Middle frontal gyrus (tissue), 1 donor: ENCODE measurements around the gene SLC39A3.
A peak's percentile ranks its signal among the peaks of the same experiment; 100 is the strongest.

Experiments used
- DNase-seq: peaks from one replicate; pipeline ENCODE4 v3.0.0-alpha.2; 2015; ENCODE audit warnings: low spot score; ENCODE audit errors: extremely low spot score

Gene SLC39A3

DNA sequence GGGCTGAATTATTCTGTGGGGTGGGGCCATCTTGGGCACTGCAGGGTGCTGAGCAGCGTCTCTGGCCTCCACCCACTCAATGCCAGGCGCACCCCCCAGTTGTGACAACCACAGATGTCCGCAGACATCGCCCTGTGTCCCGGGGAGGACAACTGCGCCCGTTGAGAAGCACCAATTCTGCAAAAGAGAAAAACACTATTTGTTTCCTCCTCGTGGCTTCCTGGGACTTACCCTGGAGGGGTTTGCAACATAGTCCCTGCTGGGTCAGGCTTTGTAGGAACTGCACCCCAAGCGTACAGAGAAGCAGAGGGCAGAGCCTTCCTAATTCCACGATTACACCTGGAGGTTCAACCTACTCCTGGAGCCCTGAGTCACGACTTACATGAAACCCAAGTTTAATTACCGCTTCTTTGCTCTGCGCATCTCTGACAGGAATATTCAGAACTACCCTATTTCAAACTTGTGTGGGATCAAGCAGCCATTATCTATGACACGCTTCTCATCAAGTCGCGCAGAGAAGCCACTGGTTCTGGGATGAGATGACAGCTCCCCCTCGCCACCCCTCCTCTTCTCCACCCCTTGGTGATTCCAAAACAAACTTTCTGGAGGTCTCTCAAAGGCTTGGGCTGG is 11.1 kb upstream of the SLC39A3 start:
- DNase-seq, result no peak

DNA sequence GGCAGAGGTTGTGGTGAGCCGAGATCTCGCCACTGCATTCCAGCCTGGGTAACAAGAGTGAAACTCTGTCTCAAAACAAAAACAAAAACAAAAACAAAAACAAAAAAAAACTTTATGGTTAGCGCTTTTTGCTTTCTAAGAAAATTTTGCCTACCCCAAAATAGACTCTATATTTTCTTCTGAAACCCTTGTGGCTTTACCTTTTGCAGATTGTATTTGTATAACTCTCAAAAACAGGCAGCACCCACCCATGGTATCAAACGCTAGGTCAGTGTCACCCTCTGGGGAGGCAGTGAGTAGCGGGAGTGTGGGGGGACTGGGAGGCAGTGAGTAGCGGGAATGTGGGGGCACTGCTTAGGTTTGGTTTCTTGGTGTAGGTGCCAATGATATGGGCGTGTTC is 7.5 kb upstream of the SLC39A3 start:
- no peak for DNase-seq

DNA sequence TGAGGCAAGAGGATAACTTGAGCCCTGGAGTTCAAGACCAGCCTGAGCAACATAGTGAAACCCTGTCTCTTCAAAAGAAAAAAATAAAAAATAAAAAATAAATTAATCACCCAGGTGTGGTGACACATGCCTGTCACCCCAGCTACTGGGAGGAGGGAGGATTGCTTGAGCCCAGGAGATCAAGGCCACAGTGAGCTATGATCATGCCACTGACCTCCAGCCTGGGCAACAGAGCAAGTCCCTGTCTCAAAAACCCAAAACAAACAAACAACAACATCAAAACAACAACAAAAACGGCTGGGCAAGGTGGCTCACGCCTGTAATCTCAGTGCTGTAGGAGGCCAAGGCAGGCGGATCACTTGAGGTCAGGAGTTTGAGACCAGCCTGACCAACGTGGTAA is 4.3 kb upstream of the SLC39A3 start:
- no peak for DNase-seq

DNA sequence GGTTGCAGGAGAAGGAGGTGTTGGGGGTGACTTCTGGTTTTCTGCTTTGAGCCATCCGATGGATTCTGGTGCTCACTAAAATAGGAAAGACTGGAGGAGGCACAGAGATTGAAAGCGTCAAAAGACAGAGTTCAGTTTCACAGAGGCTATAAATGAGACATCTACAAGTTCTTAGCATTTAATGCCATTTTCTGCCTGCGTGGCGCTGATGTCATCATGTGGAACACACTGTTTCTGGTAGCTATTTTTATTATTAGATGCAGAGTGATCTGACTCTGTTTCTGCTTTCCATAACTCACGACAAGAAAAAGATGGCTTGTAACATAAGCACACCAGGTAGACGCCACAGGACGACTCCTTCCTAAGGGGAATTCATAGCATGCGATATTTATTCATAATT is 3.3 kb upstream of the SLC39A3 start:
- peak; percentile 30 for DNase-seq

DNA sequence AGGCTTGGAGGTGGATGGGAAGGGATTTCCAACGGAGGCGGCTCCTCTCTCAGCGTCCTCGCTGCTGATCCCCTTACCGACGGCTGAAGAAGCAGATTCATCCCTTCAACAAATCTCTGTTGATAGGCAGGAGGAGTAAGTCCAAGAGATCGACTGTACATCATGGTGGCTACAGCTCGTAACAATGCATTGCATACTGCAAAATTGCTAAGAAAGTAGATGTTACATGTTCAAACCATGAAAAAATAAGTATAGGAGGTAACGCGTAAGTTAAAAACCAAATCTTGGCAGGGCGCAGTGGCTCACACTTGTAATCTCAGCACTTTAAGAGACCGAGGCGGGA is 468 bp upstream of the SLC39A3 start:
- no peak for DNase-seq

DNA sequence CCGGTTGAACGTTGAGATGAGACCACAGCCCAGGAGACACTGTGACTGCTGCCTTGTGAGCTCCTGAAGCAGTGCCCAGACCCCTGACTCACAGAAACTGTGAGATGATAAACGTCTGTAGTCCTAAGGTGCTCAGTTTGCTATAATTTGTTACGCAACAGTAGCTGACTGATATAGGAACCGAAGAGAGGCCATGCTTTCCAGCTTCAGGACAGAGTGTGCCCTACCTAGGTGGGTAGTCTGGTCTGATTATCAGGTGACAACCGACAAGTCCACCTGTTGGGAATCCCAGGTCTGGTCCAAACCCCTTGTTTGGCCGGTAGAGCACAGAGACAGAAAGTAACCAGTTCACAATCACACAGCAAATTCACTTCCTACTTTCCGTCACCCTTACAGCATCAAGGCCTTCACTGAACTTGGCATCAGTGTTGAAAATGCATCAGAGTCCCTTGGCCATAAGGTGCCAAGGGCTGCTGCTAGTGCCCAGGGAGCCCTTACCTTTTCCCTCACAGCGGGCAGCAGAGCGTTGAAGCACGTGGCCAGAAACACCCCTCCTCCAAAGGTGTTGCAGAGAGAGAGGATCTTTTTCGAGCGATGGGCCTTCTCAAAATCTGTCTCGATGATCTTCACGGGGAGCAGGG is 3.1 kb downstream of the SLC39A3 start:
- DNase-seq, result no peak

DNA sequence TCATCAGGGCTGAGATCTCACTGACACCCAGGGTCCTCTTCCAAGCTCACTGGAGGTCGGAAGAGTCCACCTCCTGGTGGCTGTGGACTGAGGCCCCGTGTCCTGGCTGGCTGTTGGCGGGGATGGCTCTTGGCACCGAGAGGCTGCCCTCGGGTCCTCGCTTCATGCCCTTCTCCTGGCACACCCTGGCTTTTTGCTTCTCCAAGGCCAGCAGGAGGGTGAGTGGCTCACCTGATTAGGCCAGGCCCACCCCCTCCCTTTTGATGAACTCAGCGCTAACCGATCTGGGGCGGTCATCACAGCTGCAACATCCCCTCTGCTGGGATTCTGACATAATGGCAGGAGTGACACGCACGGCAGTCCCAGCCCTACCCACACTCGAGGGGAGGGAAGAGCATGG is 4.4 kb downstream of the SLC39A3 start:
- DNase-seq, result no peak

DNA sequence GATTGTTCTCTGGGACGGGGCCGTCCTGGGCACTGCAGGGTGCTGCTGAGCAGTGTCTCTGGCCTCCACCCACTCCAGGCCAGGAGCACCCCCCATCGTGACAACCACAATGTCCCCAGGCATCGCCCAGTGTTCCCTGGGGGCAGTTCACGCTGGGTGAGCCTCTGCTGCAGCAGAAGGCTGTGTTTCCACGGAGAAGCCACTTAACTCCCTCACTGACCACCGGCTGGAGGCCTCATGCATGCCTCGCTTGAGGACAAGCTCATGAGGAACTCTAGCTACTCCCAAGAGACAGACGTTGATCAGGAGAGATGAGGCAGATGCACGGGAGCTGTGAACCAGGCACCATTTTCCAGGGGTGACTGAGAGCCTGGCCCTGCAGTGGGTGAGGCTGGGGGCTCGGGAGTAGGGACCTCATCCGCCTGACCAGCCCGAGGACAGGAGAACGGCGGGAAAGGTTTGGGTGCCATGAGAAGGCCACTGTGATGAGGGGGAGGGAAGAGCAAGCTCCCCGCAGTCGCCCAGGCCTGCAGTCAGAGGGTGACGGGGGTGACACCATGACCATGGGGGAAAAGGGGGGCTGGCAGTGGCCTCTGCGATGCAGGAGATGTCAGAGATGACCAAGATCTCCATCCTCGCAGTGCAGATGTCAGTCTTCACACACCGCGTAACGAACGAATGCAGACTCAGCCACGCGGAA is 5.1 kb downstream of the SLC39A3 start:
- no peak for DNase-seq

DNA sequence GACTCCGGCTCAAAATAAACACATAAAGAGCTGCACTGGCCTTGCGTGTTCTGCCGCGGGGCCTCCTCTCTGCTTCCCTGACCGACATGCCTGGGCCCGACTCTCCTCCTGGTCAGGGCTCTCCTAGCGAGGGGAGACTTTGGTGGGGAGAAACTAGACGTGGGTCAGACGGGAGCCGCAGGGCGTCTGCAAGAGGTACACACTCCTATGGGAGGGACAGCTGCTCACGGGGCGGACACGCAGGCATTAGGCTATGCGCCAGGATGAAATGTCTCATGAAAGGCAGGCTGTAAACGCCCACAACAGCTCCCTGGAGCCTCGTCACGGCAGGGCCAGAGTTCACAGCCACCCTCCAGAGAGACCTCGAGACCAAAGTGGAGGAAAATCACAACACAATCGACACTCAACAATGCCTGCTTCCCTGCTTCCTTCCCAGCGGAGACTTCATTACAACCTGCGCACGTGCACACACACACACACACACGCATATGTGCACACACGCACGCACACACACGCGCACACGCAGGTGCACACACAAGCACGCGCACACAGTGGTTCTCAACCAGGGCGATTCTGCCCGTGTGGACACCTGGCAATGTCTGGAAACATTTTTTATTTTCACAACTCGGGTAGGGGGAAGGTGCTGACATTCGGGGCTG is 5.8 kb downstream of the SLC39A3 start:
- no peak for DNase-seq

DNA sequence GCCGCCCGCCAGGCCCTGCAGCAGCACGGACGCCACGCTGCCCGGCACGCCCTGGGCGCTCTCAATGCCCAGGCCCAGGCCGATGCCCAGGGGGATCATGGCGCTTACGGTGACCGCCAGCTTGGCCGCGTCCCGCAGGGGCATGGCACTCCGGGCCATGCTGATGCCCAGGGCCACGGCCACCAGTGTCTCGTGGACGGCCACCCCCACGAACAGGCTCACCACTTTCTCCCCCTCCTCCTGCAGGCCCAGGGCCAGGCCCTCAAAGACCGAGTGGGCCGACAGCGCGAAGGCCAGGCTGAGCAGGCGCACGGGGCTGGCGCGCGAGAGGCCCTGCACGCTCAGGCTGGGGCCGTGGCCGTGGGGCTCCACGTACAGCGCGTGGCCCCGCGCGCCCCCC is 6.9 kb downstream of the SLC39A3 start:
- DNase-seq, result no peak

DNA sequence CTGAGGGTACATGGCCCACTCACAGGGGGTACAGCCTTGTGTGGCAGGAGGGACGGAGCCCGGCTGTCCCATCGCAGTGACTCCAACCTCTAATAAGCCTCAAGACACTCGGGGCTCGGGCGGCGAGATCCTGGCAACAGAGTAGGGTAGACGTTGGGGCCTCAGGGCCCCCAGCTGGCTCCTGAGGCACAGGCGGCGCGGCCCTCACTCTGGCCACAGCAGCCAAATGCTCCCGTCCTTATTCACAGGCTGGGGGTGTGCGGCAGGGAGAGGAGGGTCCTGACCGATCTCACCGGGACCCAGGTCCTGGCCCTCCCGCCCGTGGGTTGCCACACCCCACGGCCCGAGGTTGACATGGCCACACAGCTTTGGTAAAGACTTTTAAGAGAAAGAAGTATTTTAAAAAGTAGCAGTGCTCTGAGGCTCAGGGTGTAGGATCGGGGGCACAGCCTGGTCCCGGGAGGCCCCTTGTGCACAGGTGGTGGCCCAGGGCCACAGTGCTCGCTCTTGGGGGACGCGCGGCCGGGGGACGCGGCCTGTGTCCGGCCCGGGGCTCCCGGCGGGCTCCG is 7.6 kb downstream of the SLC39A3 start:
- DNase-seq, result no peak

DNA sequence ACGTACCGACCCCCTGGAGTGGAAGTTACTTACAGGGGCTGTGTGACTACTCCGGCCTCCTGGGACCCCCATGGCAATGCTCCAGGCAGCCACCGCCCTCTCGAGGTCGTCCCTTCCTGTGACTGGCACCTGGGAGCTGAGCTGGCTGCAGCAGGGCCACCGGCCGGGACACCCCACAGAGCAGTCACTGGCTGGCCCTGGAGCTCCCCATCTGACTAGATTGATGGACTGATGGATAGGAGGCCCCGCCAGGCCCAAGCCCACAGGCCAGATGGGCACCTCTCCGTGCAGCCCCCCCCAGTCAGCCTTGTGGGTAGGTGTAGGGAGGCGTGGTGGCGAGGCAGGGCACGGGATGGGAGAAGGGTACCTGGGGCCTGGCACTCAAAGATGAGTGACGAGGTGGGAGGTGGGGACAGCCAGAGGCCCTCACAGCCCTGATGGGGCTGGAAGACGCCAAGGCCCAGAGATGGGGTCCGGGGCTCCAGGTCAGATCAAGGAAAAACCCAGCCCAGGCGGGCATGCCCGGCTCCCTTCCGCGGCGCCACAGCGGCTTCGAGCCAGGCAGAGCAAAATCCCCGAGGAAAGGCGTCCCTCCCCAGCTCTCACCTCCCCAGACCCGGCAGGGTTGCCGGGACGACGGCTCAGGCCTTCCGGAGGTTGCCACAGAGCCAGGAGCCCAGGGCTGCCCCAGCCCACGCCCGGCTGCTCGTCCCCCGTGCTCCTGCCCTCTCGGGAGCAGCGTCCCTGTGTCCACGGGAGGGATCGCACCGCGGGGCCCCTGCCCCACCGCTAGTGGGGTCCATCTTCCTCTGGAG is 8.4 kb downstream of the SLC39A3 start:
- no peak for DNase-seq

DNA sequence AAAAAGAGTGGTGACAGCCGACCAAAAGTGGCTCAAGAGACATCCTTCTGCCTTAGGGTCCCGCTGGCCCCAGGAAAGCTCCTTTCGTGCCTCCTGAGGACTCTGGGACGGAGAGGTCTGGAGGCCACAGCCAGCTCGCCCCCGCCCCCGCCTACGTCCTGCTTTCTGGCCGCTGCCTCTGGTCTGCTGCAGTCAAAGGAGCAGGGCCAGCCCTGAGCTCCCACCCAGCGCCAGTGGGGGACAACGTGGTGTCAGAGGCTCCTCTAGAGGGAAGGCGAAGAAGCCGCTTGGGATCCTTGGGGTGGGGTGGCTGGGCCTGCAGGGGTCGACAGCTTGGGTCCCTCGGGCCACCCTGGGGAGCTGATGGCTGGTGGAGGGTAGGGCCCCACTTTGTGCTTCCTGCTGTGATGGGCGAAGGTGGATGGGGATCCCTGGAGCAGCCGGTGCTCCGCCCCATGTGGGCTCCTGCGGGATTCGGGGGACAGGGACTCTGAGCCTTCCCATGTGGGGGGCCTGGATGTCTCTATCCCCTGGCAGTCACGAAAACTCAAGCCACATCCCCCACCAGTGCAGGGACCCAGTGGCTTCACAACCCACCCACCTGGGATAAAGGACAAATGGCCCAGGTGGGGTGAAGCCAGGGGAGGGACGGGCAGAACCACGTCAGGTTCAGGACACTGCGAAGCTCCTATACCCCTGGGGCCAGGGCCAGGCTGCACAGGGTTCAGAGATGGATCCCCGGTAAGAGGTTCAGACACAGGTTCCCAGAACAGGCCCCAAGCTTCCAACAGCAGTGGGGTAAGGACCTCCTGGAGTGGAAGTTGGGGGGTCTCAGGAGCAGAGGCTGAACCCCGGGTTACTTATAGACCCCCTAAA is 9.6 kb downstream of the SLC39A3 start:
- DNase-seq, result no peak

DNA sequence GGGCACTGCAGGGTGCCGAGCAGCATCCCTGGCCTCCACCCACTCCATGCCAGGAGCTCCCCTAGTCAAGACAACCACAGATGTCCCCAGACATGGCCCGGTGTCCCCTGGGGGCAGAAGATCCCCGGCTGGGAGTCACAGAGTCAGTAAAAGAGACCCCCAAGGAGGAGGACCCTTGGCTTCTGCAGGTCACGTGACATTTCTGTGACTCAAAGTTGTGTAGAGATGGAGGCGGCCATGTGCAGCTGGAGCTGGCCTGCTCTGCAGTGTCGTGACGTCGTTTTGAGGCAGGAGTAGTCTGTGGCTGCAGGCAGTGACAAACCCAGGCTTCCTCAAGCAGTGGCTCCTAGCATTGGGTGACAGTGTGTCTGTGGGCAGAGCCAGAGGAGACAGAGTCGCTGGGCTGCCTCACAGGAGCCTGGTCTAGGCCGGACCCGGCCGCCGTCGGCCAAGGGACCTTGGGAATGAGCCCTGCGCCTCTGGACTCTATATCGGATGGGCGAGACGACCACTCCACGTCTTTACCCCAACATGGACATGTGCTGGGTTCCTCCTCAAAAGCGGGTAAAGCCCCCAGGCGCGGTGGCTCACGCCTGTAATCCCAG is 10.9 kb downstream of the SLC39A3 start:
- no peak for DNase-seq

DNA sequence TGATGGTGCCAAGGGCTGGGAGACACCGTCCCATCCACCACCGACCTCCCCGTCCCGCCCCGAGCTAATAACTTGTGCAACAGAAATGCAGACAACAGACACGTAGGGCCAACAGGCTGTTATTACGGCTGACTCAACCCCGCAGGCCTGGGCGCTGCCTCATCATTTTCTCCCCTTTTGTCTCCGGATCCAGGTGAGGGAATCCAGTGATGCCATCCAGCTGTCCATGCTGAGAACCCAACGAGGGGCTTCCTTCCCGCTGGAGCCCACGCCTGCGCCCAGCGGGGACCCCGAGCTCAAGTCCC is 12.2 kb downstream of the SLC39A3 start:
- no peak for DNase-seq

DNA sequence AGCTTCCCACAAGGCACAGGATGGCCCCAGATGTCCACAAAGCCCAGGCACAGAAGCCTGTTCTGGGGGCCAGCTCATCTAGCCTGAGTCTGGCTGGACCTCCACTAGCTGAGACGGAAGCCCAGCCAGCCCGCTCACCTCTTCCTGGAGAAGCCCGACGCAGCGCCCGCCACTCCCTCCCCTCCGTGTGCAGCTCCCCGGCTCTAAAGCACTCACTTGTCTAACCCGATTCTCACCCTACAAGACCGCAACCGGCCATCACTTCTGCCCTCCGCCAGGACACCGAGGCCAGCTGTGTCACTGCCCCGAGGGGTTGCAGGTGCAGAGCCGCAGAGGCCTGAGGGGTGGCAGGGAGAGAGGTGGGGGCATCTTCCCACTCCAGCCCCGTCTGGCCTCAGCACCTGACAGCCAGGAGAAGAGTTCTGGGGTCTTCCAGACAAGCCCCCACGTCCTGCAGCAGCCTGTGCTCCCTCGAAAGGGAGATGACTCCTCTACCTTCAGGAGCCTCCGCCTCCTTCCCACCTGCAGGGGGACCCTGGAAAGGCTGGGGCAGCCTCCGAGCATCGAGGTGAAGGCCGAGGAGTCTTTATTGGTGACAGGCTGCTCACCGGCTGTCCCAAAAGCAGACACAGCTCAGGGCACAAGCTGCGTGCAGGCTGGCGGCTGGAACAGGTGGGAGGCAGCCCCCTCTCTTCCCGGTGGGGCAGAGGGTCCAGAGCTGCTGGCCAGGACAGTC is 12.7 kb downstream of the SLC39A3 start:
- DNase-seq, result no peak

DNA sequence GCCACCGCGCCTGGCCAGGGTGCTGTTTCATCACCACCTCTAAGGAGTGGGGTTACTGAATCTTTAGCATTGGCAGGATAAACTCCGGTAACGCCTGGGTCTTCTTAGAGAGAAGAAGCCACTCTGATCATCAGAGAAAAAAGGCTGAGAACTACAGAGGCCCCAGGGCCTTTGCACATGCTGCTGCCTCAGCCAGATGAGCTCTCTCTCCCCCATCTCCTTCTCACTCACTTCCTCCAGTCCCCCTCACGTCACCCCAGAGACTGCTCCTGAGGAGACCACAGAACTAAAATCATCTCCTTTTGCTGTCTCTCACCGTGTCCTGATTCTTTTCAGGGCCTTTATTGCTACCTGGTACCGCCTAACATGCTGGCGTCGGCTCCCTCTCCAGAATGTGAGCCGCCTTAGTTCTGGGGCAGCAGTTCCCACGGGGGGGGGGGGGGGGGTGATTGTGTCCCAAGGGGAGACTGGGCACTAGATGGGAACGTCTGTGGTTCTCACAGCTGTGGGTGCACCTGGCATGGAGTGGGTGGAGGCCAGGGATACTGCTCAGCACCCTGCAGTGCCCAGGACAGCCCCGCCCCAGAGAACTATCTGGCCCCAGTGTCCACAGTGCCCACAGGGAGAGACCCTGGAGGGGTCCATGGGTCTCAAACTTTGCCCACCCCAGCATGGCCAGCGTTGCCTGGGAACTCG is 13.5 kb downstream of the SLC39A3 start:
- no peak for DNase-seq

DNA sequence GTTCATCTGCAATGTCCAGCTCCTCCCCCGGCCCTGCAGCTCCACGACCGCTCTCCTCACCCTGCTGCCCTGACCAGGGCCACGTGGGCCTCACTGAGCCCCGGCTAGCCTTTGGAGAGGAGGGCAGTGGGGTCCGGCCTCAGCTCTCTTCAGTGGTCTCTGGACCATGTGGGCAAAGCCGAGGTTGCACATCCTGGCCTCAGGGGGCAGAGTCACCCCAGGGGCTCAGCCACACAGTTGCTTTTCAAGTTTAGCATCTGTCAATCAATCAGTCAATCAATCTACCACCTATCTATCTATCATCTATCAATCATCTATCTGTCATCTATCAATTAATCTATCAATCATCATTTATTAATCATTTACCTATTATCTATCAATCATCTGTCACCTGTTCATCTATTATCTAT is 15.7 kb downstream of the SLC39A3 start:
- no peak for DNase-seq

DNA sequence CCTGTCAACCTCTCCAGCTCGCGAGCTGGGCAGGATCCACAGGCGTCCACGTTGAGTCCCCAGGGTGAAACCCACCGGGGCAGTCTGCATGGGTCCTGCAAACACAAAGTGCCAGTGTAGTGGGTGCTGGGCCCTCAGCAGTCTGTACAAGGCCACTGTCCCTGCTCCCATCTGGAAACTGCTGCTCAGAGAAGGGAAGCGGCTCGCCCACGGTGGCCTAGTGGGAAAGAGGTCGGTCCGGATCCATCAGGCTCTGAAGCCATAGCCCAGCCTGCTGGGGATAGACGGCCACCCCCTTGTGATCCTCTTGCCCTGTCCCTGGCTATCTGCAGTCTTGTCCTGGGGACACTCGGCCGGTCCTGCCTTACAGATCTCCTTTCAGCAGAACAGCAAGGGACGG is 16.1 kb downstream of the SLC39A3 start:
- no peak for DNase-seq
